ENCODE results near the gene GGT7.
"Not testable (repeated sequence)": the region's sequence is repeated elsewhere in the genome, so short reads cannot be mapped to it uniquely, and the experiment has no call there.

The GGT7 gene

GRCh38 chr20:34848597-34848996 is 24.1 kb downstream of the GGT7 start:
- no peak for DNase-seq (ENCODE audit: low read depth)

GRCh38 chr20:34843421-34843820 is 29.2 kb downstream of the GGT7 start:
- DNase-seq (ENCODE audit: low read depth), result no peak

- no peak for DNase-seq (ENCODE audit: low read depth)
These were observed 30.5 kb downstream of the GGT7 start for GRCh38 chr20:34842143-34842542.

- DNase-seq (ENCODE audit: low read depth), result no peak
These were observed 38.2 kb downstream of the GGT7 start for GRCh38 chr20:34834459-34834893.

- DNase-seq (ENCODE audit: low read depth), result no peak
These were observed 40.7 kb downstream of the GGT7 start for GRCh38 chr20:34831936-34832335.

GRCh38 chr20:34829191-34829590 is 43.5 kb downstream of the GGT7 start:
- DNase-seq (ENCODE audit: low read depth), result no peak

- DNase-seq (ENCODE audit: low read depth), result peak; percentile 79
These were observed 46.9 kb downstream of the GGT7 start, which contains the start of gene NCOA6 for GRCh38 chr20:34825530-34826362. Gene NCOA6, minus strand, starts transcription at chr20:34825651. Its CDS starts 43,296 bp downstream, at chr20:34782355.

- DNase-seq (ENCODE audit: low read depth), result peak; percentile 29
These were observed 47.7 kb downstream of the GGT7 start for GRCh38 chr20:34824806-34825529.

- DNase-seq (ENCODE audit: low read depth), result peak; percentile 51
These were observed 48.2 kb downstream of the GGT7 start for GRCh38 chr20:34824452-34824805.

- no peak for DNase-seq (ENCODE audit: low read depth)
These were observed 48.6 kb downstream of the GGT7 start for GRCh38 chr20:34824026-34824425.

GRCh38 chr20:34820805-34821578 is 51.7 kb downstream of the GGT7 start:
- DNase-seq (ENCODE audit: low read depth), result no peak

- no peak for DNase-seq (ENCODE audit: low read depth)
These were observed 54.9 kb downstream of the GGT7 start for GRCh38 chr20:34817801-34818200.

- no peak for DNase-seq (ENCODE audit: low read depth)
These were observed 55.6 kb downstream of the GGT7 start for GRCh38 chr20:34817072-34817471.

- DNase-seq (ENCODE audit: low read depth), result no peak
These were observed 57.0 kb downstream of the GGT7 start for GRCh38 chr20:34815636-34816035.

GRCh38 chr20:34808583-34808982 is 64.1 kb downstream of the GGT7 start:
- DNase-seq (ENCODE audit: low read depth), result no peak

GRCh38 chr20:34807944-34808465 is 64.7 kb downstream of the GGT7 start:
- not testable (repeated sequence) for DNase-seq (ENCODE audit: low read depth)

- DNase-seq (ENCODE audit: low read depth), result no peak
These were observed 66.4 kb downstream of the GGT7 start for GRCh38 chr20:34806255-34806654.

- no peak for DNase-seq (ENCODE audit: low read depth)
These were observed 73.8 kb downstream of the GGT7 start for GRCh38 chr20:34798871-34799270.

- no peak for DNase-seq (ENCODE audit: low read depth)
These were observed 74.3 kb downstream of the GGT7 start for GRCh38 chr20:34798328-34798727.

- DNase-seq (ENCODE audit: low read depth), result no peak
These were observed 75.4 kb downstream of the GGT7 start for GRCh38 chr20:34797012-34797995.

Measured in stimulated activated CD8-positive, alpha-beta memory T cell treated with anti-CD3 and anti-CD28 coated beads, Interleukin-15, amount 100 ng/mL, for 1 hour (primary cell).